Measurements from ENCODE around the gene LIPH. TPM values are rescaled to one million over a fixed set of nuclear protein-coding genes. Genes with fewer than 3 reads are reported as not detected.
A peak's percentile ranks its signal among the peaks of the same experiment; 100 is the strongest.
"Not testable (repeated sequence)": the region's sequence is repeated elsewhere in the genome, so short reads cannot be mapped to it uniquely, and the experiment has no call there.

Gene LIPH
- total RNA-seq, 1 donor from 2014 or later: 1.8 TPM

GRCh38 chr3:185584686-185585085, 32.3 kb upstream of the LIPH start:
- no peak overlapping the region for H3K4me3 ChIP-seq (ENCODE audit: low read depth, low read length)
- TF ChIP-seq CTCF (conservative IDR thresholded peaks at IDR 0.05; ENCODE audit: low read depth, low read length): no peak
- DNase-seq (ENCODE audit: low read depth): no peak

- DNase-seq (ENCODE audit: low read depth): no peak
- TF ChIP-seq CTCF (conservative IDR thresholded peaks at IDR 0.05; ENCODE audit: low read depth, low read length): no peak
- H3K4me3 ChIP-seq (ENCODE audit: low read depth, low read length): no peak overlapping the region
These were observed 31.5 kb upstream of the LIPH start for GRCh38 chr3:185583925-185584324.

DNA sequence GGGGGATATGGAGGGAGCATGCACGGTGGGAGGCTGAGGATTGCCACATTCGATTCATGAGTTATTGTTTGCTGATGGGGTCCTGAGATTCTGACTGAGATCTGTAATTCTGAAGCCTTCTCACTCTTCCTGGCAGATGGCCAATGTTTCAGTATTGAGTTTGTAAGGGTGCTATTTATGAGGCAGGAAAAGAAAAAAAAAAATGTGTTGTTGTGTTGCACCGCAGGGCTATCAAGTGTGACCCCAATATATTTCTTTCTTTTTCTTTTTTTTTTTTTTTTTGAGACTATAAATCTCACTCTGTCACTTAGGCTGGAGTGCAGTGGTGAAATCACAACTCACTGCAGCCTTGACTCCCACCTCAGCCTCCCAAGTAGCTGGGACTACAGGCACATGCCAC, 30.5 kb upstream of the LIPH start:
- no peak for DNase-seq (ENCODE audit: low read depth)
- no peak overlapping the region for H3K4me3 ChIP-seq (ENCODE audit: low read depth, low read length)
- TF ChIP-seq CTCF (conservative IDR thresholded peaks at IDR 0.05; ENCODE audit: low read depth, low read length): no peak

DNA sequence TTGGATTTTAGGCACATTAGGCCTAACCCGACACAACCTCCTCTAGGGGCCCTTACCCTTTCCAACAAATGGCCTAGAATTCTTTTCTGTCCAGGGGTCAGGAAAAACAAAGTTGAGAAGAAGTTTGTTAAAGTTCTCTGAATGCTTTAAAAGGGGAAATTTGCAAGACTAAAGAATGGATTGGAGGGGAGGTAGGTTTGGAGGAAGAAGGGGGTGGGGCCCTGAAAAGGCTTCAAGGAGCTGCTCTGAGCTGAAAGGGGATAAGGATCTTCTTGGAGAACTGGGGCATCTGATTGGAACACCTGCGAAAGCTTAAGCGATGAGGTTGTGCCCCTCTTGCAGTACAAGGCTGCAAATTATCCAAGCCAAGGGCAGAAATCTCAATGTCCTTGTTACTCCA, 29.8 kb upstream of the LIPH start:
- no peak for DNase-seq (ENCODE audit: low read depth)
- no peak overlapping the region for H3K4me3 ChIP-seq (ENCODE audit: low read depth, low read length)
- TF ChIP-seq CTCF (conservative IDR thresholded peaks at IDR 0.05; ENCODE audit: low read depth, low read length): no peak

- not testable (repeated sequence) for DNase-seq (ENCODE audit: low read depth); H3K4me3 ChIP-seq (ENCODE audit: low read depth, low read length)
- TF ChIP-seq CTCF (conservative IDR thresholded peaks at IDR 0.05; ENCODE audit: low read depth, low read length): peak; percentile 59
These were observed 22.9 kb upstream of the LIPH start for GRCh38 chr3:185575108-185575869.

DNA sequence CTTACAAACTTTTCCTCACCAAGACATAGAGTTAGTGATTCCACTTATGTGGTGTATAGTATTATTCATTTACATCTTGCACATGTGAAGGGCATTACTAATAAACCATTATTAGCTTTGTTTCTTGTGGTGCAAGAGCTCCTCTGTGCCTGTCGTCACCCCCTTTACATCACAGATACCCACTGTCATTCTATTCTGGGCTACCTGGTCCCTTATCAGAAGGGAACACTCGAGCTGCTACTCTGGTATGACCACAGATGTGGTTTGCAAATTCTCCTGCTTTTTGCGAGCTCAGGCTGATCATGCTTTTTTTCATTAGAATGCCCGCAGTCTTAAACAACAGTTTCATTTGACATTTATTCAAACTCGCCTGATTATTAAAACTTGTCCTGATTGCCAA, 19.8 kb upstream of the LIPH start:
- no peak for TF ChIP-seq CTCF (conservative IDR thresholded peaks at IDR 0.05; ENCODE audit: low read depth, low read length)
- no peak for DNase-seq (ENCODE audit: low read depth)
- no peak overlapping the region for H3K4me3 ChIP-seq (ENCODE audit: low read depth, low read length)

- no peak for DNase-seq (ENCODE audit: low read depth)
- TF ChIP-seq CTCF (conservative IDR thresholded peaks at IDR 0.05; ENCODE audit: low read depth, low read length): no peak
- H3K4me3 ChIP-seq (ENCODE audit: low read depth, low read length): no peak overlapping the region
These were observed 9.6 kb upstream of the LIPH start for GRCh38 chr3:185561958-185562357.
